SK-N-SH (cell line): ENCODE data around the gene MAP3K2.

Experiments used
- ELF1 ChIP-seq: IDR thresholded peaks from 2 replicates; pipeline ENCODE4 v1.4.0; 2012
- JUND ChIP-seq: IDR thresholded peaks from 2 replicates; pipeline ENCODE4 v1.4.0; 2012

DNA sequence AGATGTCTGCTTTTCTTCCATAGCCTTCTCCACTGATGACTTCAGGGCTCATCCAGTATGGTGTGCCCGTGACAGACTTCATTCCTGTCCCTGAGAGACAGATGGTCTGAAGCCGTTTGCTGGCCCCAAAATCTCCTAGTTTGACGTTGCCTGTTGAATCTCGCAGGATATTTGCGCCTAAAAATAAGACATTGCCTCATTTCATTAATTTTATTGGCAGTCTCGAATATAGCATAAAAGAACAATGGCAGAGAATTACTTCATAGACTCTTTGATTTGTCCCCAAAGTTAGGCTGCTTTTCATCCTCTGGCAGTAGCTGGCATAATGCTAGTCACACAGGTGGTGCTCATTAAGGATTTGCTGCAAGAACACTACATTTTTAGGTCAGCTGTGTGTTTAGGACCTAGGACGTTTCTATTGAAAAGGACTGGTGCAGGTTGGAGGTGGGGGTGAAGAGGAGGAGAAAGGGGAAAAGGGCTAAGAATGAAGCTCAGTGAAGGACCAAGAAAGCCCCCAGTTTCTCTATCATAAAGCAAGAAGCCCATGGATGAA is 79.1 kb downstream of the MAP3K2 start:
- TF ChIP-seq JUND, result no peak
- no peak for TF ChIP-seq ELF1
